Kidney (tissue), 14 donors: ENCODE data around the gene UBE3C. TPM values are rescaled to one million over a fixed set of nuclear protein-coding genes. Genes with fewer than 3 reads are reported as not detected.

Source experiments
- DNase-seq, 5 donors: peaks; one replicate each; pipeline ENCODE4 v3.0.0-alpha.2; 2013 to 2020
- FAIRE-seq: peaks from 2 replicates; lab custom pipeline; 2012; peaks lifted over from hg19 to GRCh38; lab: Jason Lieb, UNC
- H3K27ac ChIP-seq, 2 donors: one replicate each; pipeline ENCODE4 v1.7.0; 2013; ENCODE audit warnings: low read depth in 2 of 2, low read length in 2 of 2, inconsistent platforms in 1 of 2
- H3K27me3 ChIP-seq: one replicate; pipeline ENCODE4 v1.7.1; 2013; ENCODE audit warnings: low read length, inconsistent platforms; ENCODE audit not compliant: control insufficient read depth, insufficient read depth
- H3K36me3 ChIP-seq, 3 donors: one replicate each; pipeline versions ENCODE4 v1.7.0 to v1.7.1; 2013; ENCODE audit warnings: low read length in 3 of 3, control low read depth in 1 of 3, inconsistent platforms in 1 of 3; ENCODE audit not compliant: insufficient read depth in 3 of 3, control insufficient read depth in 2 of 3
- H3K4me1 ChIP-seq, 3 donors: one replicate each; pipeline versions ENCODE4 v1.7.0 to v1.7.1; 2013; ENCODE audit warnings: low read length in 3 of 3, inconsistent platforms in 1 of 3, low read depth in 1 of 3; ENCODE audit not compliant: control insufficient read depth in 2 of 3, insufficient read depth in 2 of 3
- H3K4me3 ChIP-seq, 3 donors: one replicate each; pipeline versions ENCODE4 v1.7.0 to v1.8.1; 2013; ENCODE audit warnings: low read length in 3 of 3, control low read depth in 1 of 3, inconsistent platforms in 1 of 3
- H3K9ac ChIP-seq, 3 donors: one replicate each; pipeline versions ENCODE4 v1.7.0 to v1.7.1; 2013; ENCODE audit warnings: low read length in 3 of 3, control low read depth in 1 of 3, inconsistent platforms in 1 of 3
- H3K9me3 ChIP-seq, 3 donors: one replicate each; pipeline versions ENCODE4 v1.7.0 to v1.7.1; 2013; ENCODE audit warnings: low read length in 3 of 3, control low read depth in 1 of 3, inconsistent platforms in 1 of 3; ENCODE audit not compliant: control insufficient read depth in 2 of 3, insufficient read depth in 1 of 3
- CTCF ChIP-seq: IDR thresholded peaks from 3 replicates; pipeline ENCODE4 v1.5.1; 2012; ENCODE audit warnings: mild to moderate bottlenecking, moderate library complexity, borderline replicate concordance; ENCODE audit not compliant: insufficient read depth; ENCODE audit errors: extremely low read depth
- intact Hi-C: fragments of 100-400 bp; cut with DNase I; formaldehyde crosslinking; loops from one replicate; pipeline ENCODE4 v1.11.1; 2022
- polyA plus RNA-seq: library from polyadenylated mRNA; stranded (reverse); fragments of 350-450 nt; fragmentation: Illumina TruSeq; extraction: RNeasy Lipid Tissue Mini Kit (QIAGEN cat#74804); gene quantifications from one replicate; pipeline ENCODE4 v1.2.3, GENCODE V29; 2014; ENCODE audit warnings: low read depth, low replicate concordance; ENCODE audit not compliant: insufficient read depth
- total RNA-seq: library from RNA; stranded (reverse); fragmentation: NEBNext Ultra II Directional; extraction: Animal tissue kit (Norgen Biotek cat#: 25700); gene quantifications from one replicate; pipeline ENCODE4 v1.2.1, GENCODE V29; 2021
- donor health status: control.
- donor health status: control.
- donor health status: control.
- donor health status: control.
- donor health status: control.
- donor health status: DM: yes; HTN: yes; CAD: no.
- donor health status: Normal renal cell carcinoma (clear cell type).

UBE3C gene
- total and polyA plus RNA-seq, 2 donors from 2014 or later: 20.9 to 58.5 TPM

GRCh38 chr7:157165987-157166386 is 27.3 kb downstream of the UBE3C start:
- Histone ChIP-seq H3K4me3 (no peak overlapping the region), H3K27me3 (no peaks in the 10 kb centered on the region), H3K27ac (no peak overlapping the region), H3K4me1 (no peaks in the 10 kb centered on the region), H3K9ac (no peak overlapping the region), H3K36me3 (peaks cover 0 to 9% (median 7%) of the 10 kb centered on the region in 3 donors), H3K9me3 (no peaks in the 10 kb centered on the region)
- FAIRE-seq: no peak
- no peak for TF ChIP-seq CTCF
- DNase-seq: no peak
- intact Hi-C loops: no loop called here

- Histone ChIP-seq H3K27ac (no peak overlapping the region), H3K9me3 (no peaks in the 10 kb centered on the region), H3K27me3 (no peaks in the 10 kb centered on the region), H3K36me3 (peaks cover 4 to 24% (median 12%) of the 10 kb centered on the region in 3 donors), H3K4me3 (no peak overlapping the region), H3K9ac (no peak overlapping the region), H3K4me1 (no peaks in the 10 kb centered on the region)
- no peak for TF ChIP-seq CTCF
- no peak for DNase-seq
- no peak for FAIRE-seq
- intact Hi-C loops: no loop called here
Observed at GRCh38 chr7:157168571-157168970, 29.8 kb downstream of the UBE3C start.

GRCh38 chr7:157176771-157177170 is 38.0 kb downstream of the UBE3C start:
- H3K36me3 ChIP-seq: peaks cover 7 to 38% (median 26%) of the 10 kb centered on the region in 3 donors
- no peak for FAIRE-seq

More at GRCh38 chr7:157176771-157177170, 38.0 kb downstream of the UBE3C start:
- intact Hi-C loops: no loop called here
- no peak for DNase-seq
- no peaks in the 10 kb centered on the region for H3K9me3 ChIP-seq
- no peak overlapping the region for H3K9ac ChIP-seq
- TF ChIP-seq CTCF: no peak
- H3K27ac ChIP-seq: no peak overlapping the region
- no peak overlapping the region for H3K4me3 ChIP-seq
- no peaks in the 10 kb centered on the region for H3K4me1 ChIP-seq
- no peaks in the 10 kb centered on the region for H3K27me3 ChIP-seq
